Naive thymus-derived CD8-positive, alpha-beta T cell (primary cell): ENCODE results near the gene PLEKHA3. TPM values are rescaled to one million over a fixed set of nuclear protein-coding genes. Genes with fewer than 3 reads are reported as not detected.

Source experiments
- ATAC-seq, 2 donors: fragments of 150-1000 bp; cut with Tn5 transposase in 1 of 2; sonication (Bioruptor Pico), chemical (Tn5 transposase) in 1 of 2; 1 replicate in 1 of 2; 2 replicates in 1 of 2; pipeline ENCODE4 v1.10.0; 2021; ENCODE audit warnings: mild to moderate bottlenecking in 2 of 2, moderate library complexity in 2 of 2
- POLR2A ChIA-PET: fragments of 350-600 bp; sonication (Branson Sonifier 250); formaldehyde crosslinking; loops from one replicate; lab custom pipeline; 2021; ENCODE audit warnings: antibody characterized with exemption; lab: Charles Lee
- DNase-seq, 10 donors: peaks; one replicate each; pipeline versions ENCODE4 v3.0.0 to v3.0.0-alpha.2; 2020 to 2022
- H3K27ac Mint-ChIP-seq, 10 donors: one replicate each; pipeline ENCODE4 v1.8.0; 2020 to 2022; ENCODE audit warnings: mild to moderate bottlenecking in 10 of 10, mixed read lengths in 10 of 10, moderate library complexity in 4 of 10, inconsistent platforms in 1 of 10
- H3K27me3 Mint-ChIP-seq, 5 donors: one replicate each; pipeline ENCODE4 v1.8.0; 2021 to 2022; ENCODE audit warnings: mixed read lengths in 5 of 5
- H3K36me3 Mint-ChIP-seq, 3 donors: one replicate each; pipeline ENCODE4 v1.8.0; 2020 to 2022; ENCODE audit warnings: mixed read lengths in 3 of 3, mild to moderate bottlenecking in 2 of 3, inconsistent platforms in 1 of 3
- H3K4me1 Mint-ChIP-seq, 4 donors: one replicate each; pipeline ENCODE4 v1.8.0; 2021 to 2022; ENCODE audit warnings: mixed read lengths in 4 of 4
- H3K4me3 Mint-ChIP-seq, 10 donors: one replicate each; pipeline ENCODE4 v1.8.0; 2020 to 2022; ENCODE audit warnings: mild to moderate bottlenecking in 10 of 10, mixed read lengths in 10 of 10, moderate library complexity in 6 of 10, inconsistent platforms in 1 of 10
- H3K9me3 Mint-ChIP-seq, 9 donors: one replicate each; pipeline ENCODE4 v1.8.0; 2020 to 2022; ENCODE audit warnings: mixed read lengths in 9 of 9, mild to moderate bottlenecking in 3 of 9, inconsistent platforms in 1 of 9, moderate library complexity in 1 of 9
- polyA plus RNA-seq, 3 donors: library from polyadenylated mRNA; unstranded; fragments of 300-500 nt; fragmentation: Illumina TruSeq; gene quantifications; one replicate each; pipeline ENCODE4 v1.2.3, GENCODE V29; 2021
- total RNA-seq, 8 experiments: library from RNA in 2 of 8; stranded (reverse) in 2 of 8; gene quantifications; one replicate each; pipeline ENCODE4 v1.2.3 and lab custom pipeline; 2021 to 2026

PLEKHA3 gene
- total and polyA plus RNA-seq, 5 experiments from 2014 or later, result 18.4 to 40.6 (median 24.6) TPM

DNA sequence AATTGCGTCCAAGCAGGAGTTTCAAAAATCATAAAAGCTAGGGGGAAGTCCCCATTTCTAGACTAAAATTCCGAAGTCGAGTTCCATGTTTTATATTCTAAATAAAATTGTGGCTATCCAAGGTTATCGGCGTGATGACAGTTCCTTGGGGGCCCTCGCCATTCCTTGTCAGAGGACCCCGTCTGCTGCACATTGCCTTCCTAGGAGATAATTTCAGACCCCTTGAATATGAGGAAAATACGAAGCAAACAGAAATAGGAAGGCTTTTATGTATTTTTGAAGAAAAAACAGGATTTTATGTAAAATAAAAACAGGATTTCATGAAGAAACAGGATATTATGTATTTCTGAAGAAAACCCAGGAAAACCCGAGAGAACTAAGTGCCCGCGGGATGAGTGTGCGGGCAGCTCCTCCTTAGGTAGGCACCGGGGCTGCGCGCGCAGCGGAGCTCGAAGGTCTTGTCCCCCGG is 465 bp upstream of the PLEKHA3 start:
- Mint-ChIP-seq H3K27ac (peak overlapping the region; percentile 96 to 99 (median 98)), H3K9me3 (no peaks in the 10 kb centered on the region), H3K27me3 (no peaks in the 10 kb centered on the region), H3K4me3 (peak overlapping the region; percentile 92 to 99 (median 98)), H3K4me1 (peaks cover 24 to 59% (median 52%) of the 10 kb centered on the region in 4 donors), H3K36me3 (peaks cover 0 to 3% (median 0%) of the 10 kb centered on the region in 3 donors)
- POLR2A ChIA-PET, result interaction anchor here (1.0 to 2.2 kb wide), 4 partner anchors 15 to 67 kb away, joined by 3 to 20 read pairs (median 5); partner anchors contain the start of genes PJVK and PRKRA
- ATAC-seq (no peak), DNase-seq (peak in 1 of 10 donors; percentile 22)

- Mint-ChIP-seq H3K27ac (peak overlapping the region in 3 of 10 donors; percentile 5 to 88 (median 74)), H3K4me3 (peak overlapping the region; percentile 61 to 97 (median 94)), H3K4me1 (peaks cover 31 to 77% (median 67%) of the 10 kb centered on the region in 4 donors), H3K27me3 (no peaks in the 10 kb centered on the region), H3K36me3 (peaks cover 6 to 26% (median 9%) of the 10 kb centered on the region in 3 donors), H3K9me3 (no peaks in the 10 kb centered on the region)
- DNase-seq (no peak), ATAC-seq (no peak)
- POLR2A ChIA-PET, result interaction anchor here (0.6 to 1.4 kb wide), 2 partner anchors 33 to 181 kb away, joined by 3 to 6 read pairs; no protein-coding TSS in a partner anchor
Measured at GRCh38 chr2:178482437-178482836, 2.2 kb downstream of the PLEKHA3 start.

GRCh38 chr2:178484245-178485041 is 4.2 kb downstream of the PLEKHA3 start:
- H3K36me3 Mint-ChIP-seq, result peaks cover 6 to 44% (median 9%) of the 10 kb centered on the region in 3 donors
- POLR2A ChIA-PET, result no interaction called here
- DNase-seq, result peak in 1 of 10 donors; percentile 8
- H3K9me3 Mint-ChIP-seq, result no peaks in the 10 kb centered on the region
- peaks cover 31 to 77% (median 62%) of the 10 kb centered on the region in 4 donors for H3K4me1 Mint-ChIP-seq
- peak overlapping the region in 1 of 10 donors; percentile 60 for H3K4me3 Mint-ChIP-seq
- H3K27me3 Mint-ChIP-seq, result no peaks in the 10 kb centered on the region
- H3K27ac Mint-ChIP-seq, result peak overlapping the region in 2 of 10 donors; percentile 26 to 43
- no peak for ATAC-seq

- Mint-ChIP-seq H3K4me1 (peaks cover 36 to 77% (median 59%) of the 10 kb centered on the region in 4 donors), H3K36me3 (peaks cover 9 to 53% (median 9%) of the 10 kb centered on the region in 3 donors), H3K9me3 (no peaks in the 10 kb centered on the region), H3K27me3 (no peaks in the 10 kb centered on the region), H3K4me3 (peak overlapping the region in 1 of 10 donors; percentile 52), H3K27ac (no peak overlapping the region)
- DNase-seq, result no peak
- POLR2A ChIA-PET, result no interaction called here
- ATAC-seq, result no peak
Measured at GRCh38 chr2:178485356-178485755, 5.1 kb downstream of the PLEKHA3 start.

DNA sequence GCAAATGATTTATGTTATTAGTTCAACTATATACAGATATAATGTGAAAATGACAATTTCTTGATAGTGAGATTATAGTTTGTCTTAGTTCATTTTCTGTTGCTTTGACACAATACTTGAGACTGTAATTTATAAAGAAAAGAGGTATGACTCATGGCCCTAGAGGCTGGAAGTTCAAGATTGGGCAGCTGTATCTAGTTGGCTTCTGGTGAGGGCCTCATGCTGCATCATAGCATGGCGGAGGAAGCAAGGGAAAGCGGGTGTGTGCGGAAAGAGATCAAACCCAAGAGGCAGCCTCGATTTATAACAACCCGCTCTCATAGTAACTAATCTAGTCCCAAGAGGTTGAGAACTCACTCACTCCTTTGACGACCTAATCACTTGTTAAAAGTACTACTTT is 11.4 kb downstream of the PLEKHA3 start:
- POLR2A ChIA-PET, result no interaction called here
- Mint-ChIP-seq H3K36me3 (peaks cover 9 to 91% (median 36%) of the 10 kb centered on the region in 3 donors), H3K27ac (peak overlapping the region in 4 of 10 donors; percentile 2 to 58 (median 24)), H3K4me1 (peaks cover 8 to 26% (median 19%) of the 10 kb centered on the region in 4 donors), H3K9me3 (no peaks in the 10 kb centered on the region), H3K4me3 (no peak overlapping the region), H3K27me3 (no peaks in the 10 kb centered on the region)
- no peak for ATAC-seq
- DNase-seq, result no peak

- Mint-ChIP-seq H3K9me3 (no peaks in the 10 kb centered on the region), H3K27me3 (no peaks in the 10 kb centered on the region), H3K4me3 (no peak overlapping the region), H3K27ac (no peak overlapping the region), H3K36me3 (peaks cover 4 to 87% (median 35%) of the 10 kb centered on the region in 3 donors), H3K4me1 (peaks cover 0 to 2% (median 0%) of the 10 kb centered on the region in 4 donors)
- ATAC-seq (no peak), DNase-seq (no peak)
- POLR2A ChIA-PET, result interaction anchor here (1.0 kb wide), 1 partner anchor 45 kb away, joined by 3 read pairs; the partner anchor contains the start of genes PJVK and PRKRA
Measured at GRCh38 chr2:178496049-178496448, 15.8 kb downstream of the PLEKHA3 start.

DNA sequence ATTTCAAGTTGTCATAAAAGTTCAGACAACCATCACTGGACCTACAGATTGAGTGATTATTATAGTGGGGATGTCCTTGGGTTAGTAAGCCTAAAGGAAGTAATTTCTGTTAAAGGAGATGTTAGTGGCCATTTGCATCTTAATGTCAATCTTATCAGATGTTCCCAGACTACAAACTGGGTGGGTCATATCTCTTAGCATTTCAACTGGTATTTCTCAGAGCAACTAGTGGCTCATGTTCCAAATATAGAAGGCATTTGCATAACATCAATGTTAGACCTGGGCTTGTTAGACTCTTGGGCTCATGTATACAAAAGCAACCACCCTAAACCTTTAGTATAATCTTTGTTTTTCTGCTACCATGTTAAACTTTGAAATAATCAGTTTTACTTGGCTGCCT is 17.9 kb downstream of the PLEKHA3 start:
- no peaks in the 10 kb centered on the region for H3K9me3 Mint-ChIP-seq

GRCh38 chr2:178499640-178500039 is 19.4 kb downstream of the PLEKHA3 start:
- no peak for ATAC-seq
- Mint-ChIP-seq H3K27me3 (no peaks in the 10 kb centered on the region), H3K27ac (no peak overlapping the region), H3K9me3 (no peaks in the 10 kb centered on the region), H3K4me3 (no peak overlapping the region), H3K36me3 (peaks cover 4 to 92% (median 41%) of the 10 kb centered on the region in 3 donors), H3K4me1 (peaks cover 0 to under 1% (median 0%) of the 10 kb centered on the region in 4 donors)
- DNase-seq, result no peak
- POLR2A ChIA-PET, result no interaction called here

More for the DNA sequence above, 17.9 kb downstream of the PLEKHA3 start:
- Mint-ChIP-seq H3K27ac (no peak overlapping the region), H3K4me1 (peaks cover 0 to 2% (median 0%) of the 10 kb centered on the region in 4 donors), H3K4me3 (no peak overlapping the region), H3K27me3 (no peaks in the 10 kb centered on the region), H3K36me3 (peaks cover 4 to 91% (median 40%) of the 10 kb centered on the region in 3 donors)
- DNase-seq (no peak), ATAC-seq (no peak)
- POLR2A ChIA-PET, result interaction anchor here (0.6 kb wide), 1 partner anchor 527 kb away, joined by 3 read pairs; no protein-coding TSS in a partner anchor

GRCh38 chr2:178502751-178503150 is 22.5 kb downstream of the PLEKHA3 start:
- ATAC-seq (no peak), DNase-seq (no peak)
- no peak overlapping the region for H3K4me3 Mint-ChIP-seq
- no peak overlapping the region for H3K27ac Mint-ChIP-seq
- peaks cover 0 to 85% (median 26%) of the 10 kb centered on the region in 3 donors for H3K36me3 Mint-ChIP-seq
- POLR2A ChIA-PET, result no interaction called here
- H3K27me3 Mint-ChIP-seq, result no peaks in the 10 kb centered on the region
- H3K9me3 Mint-ChIP-seq, result no peaks in the 10 kb centered on the region
- no peaks in the 10 kb centered on the region for H3K4me1 Mint-ChIP-seq

GRCh38 chr2:178506101-178506500 is 25.8 kb downstream of the PLEKHA3 start:
- Mint-ChIP-seq H3K4me1 (no peaks in the 10 kb centered on the region), H3K36me3 (peaks cover 0 to 72% (median 21%) of the 10 kb centered on the region in 3 donors), H3K27ac (no peak overlapping the region), H3K4me3 (no peak overlapping the region), H3K27me3 (no peaks in the 10 kb centered on the region), H3K9me3 (no peaks in the 10 kb centered on the region)
- POLR2A ChIA-PET, result no interaction called here
- no peak for ATAC-seq
- no peak for DNase-seq

GRCh38 chr2:178506524-178506923 is 26.3 kb downstream of the PLEKHA3 start:
- peak overlapping the region in 2 of 10 donors; percentile 15 to 74 for H3K27ac Mint-ChIP-seq
- no peak overlapping the region for H3K4me3 Mint-ChIP-seq
- peaks cover 0 to 69% (median 18%) of the 10 kb centered on the region in 3 donors for H3K36me3 Mint-ChIP-seq

DNA sequence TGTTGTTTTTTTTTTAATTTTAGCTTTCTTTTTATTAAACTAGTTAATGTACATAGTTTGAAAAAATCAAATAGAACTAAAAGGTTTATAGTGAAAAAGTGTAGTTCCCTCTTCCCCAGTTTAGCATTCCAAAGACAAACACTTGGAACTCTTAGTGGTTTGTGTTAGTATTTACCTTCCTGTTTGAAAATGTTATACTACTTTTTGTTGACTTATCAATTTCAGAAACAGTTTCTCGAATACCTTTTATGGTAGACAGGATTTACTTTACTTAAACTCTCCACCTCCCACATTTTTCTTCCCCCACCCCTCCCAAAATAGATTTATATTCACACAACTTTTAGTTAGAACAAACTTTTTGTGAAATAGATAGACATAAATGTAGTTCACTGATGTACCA is 26.7 kb downstream of the PLEKHA3 start:
- ATAC-seq (no peak), DNase-seq (no peak)
- Mint-ChIP-seq H3K9me3 (no peaks in the 10 kb centered on the region), H3K4me3 (no peak overlapping the region), H3K27ac (peak overlapping the region in 2 of 10 donors; percentile 12 to 74), H3K27me3 (no peaks in the 10 kb centered on the region), H3K36me3 (peaks cover 0 to 69% (median 14%) of the 10 kb centered on the region in 3 donors), H3K4me1 (peaks cover 0 to 2% (median 0%) of the 10 kb centered on the region in 4 donors)
- POLR2A ChIA-PET, result no interaction called here

More at GRCh38 chr2:178506524-178506923, 26.3 kb downstream of the PLEKHA3 start:
- ATAC-seq (no peak), DNase-seq (no peak)
- POLR2A ChIA-PET, result no interaction called here
- no peaks in the 10 kb centered on the region for H3K9me3 Mint-ChIP-seq
- no peaks in the 10 kb centered on the region for H3K27me3 Mint-ChIP-seq
- peaks cover 0 to under 1% (median 0%) of the 10 kb centered on the region in 4 donors for H3K4me1 Mint-ChIP-seq
